ENCODE results near the gene ANKRD13D. TPM values are rescaled to one million over a fixed set of nuclear protein-coding genes. Genes with fewer than 3 reads are reported as not detected.

The ANKRD13D gene
- total RNA-seq, 1 donor from 2014 or later: 76.0 TPM

GRCh38 chr11:67276781-67277230, 12.3 kb upstream of the ANKRD13D start:
- Mint-ChIP-seq H3K9me3 (ENCODE audit: low read depth) (no peaks in the 10 kb centered on the region), H3K4me1 (ENCODE audit: low read depth) (no peaks in the 10 kb centered on the region), H3K27ac (no peak overlapping the region), H3K27me3 (no peaks in the 10 kb centered on the region), H3K4me3 (ENCODE audit: low read depth) (no peak overlapping the region), H3K36me3 (ENCODE audit: insufficient read depth) (peaks cover 3% of the 10 kb centered on the region)
- no peak for DNase-seq (ENCODE audit: low spot score, unreplicated experiment)
- no peak for TF ChIP-seq CTCF (IDR thresholded peaks at IDR 0.05; ENCODE audit: unreplicated experiment)

- Mint-ChIP-seq H3K4me3 (ENCODE audit: low read depth) (no peak overlapping the region), H3K36me3 (ENCODE audit: insufficient read depth) (peaks cover 4% of the 10 kb centered on the region), H3K27ac (no peak overlapping the region), H3K4me1 (ENCODE audit: low read depth) (no peaks in the 10 kb centered on the region), H3K27me3 (no peaks in the 10 kb centered on the region), H3K9me3 (ENCODE audit: low read depth) (no peaks in the 10 kb centered on the region)
- no peak for TF ChIP-seq CTCF (IDR thresholded peaks at IDR 0.05; ENCODE audit: unreplicated experiment)
- no peak for DNase-seq (ENCODE audit: low spot score, unreplicated experiment)
Measured at GRCh38 chr11:67277231-67277961, 11.7 kb upstream of the ANKRD13D start.

- no peaks in the 10 kb centered on the region for H3K27me3 Mint-ChIP-seq
- H3K9me3 Mint-ChIP-seq (ENCODE audit: low read depth): no peaks in the 10 kb centered on the region
- no peak for DNase-seq (ENCODE audit: low spot score, unreplicated experiment)
- H3K4me3 Mint-ChIP-seq (ENCODE audit: low read depth): no peak overlapping the region
- peaks cover 6% of the 10 kb centered on the region for H3K36me3 Mint-ChIP-seq (ENCODE audit: insufficient read depth)
- TF ChIP-seq CTCF (IDR thresholded peaks at IDR 0.05; ENCODE audit: unreplicated experiment): no peak
- no peaks in the 10 kb centered on the region for H3K4me1 Mint-ChIP-seq (ENCODE audit: low read depth)
- no peak overlapping the region for H3K27ac Mint-ChIP-seq
Measured at GRCh38 chr11:67278135-67278938, 10.8 kb upstream of the ANKRD13D start.

GRCh38 chr11:67278939-67279588, 10.0 kb upstream of the ANKRD13D start:
- Mint-ChIP-seq H3K4me3 (ENCODE audit: low read depth) (no peak overlapping the region), H3K36me3 (ENCODE audit: insufficient read depth) (peaks cover 6% of the 10 kb centered on the region), H3K27ac (no peak overlapping the region), H3K9me3 (ENCODE audit: low read depth) (no peaks in the 10 kb centered on the region), H3K4me1 (ENCODE audit: low read depth) (no peaks in the 10 kb centered on the region), H3K27me3 (no peaks in the 10 kb centered on the region)
- no peak for TF ChIP-seq CTCF (IDR thresholded peaks at IDR 0.05; ENCODE audit: unreplicated experiment)
- no peak for DNase-seq (ENCODE audit: low spot score, unreplicated experiment)

Measured in progenitor cell of endocrine pancreas (in vitro differentiated cells).